T-cell (primary cell): ENCODE data around the gene FCMR. TPM values are rescaled to one million over a fixed set of nuclear protein-coding genes. Genes with fewer than 3 reads are reported as not detected.
"Not testable (repeated sequence)": the region's sequence is repeated elsewhere in the genome, so short reads cannot be mapped to it uniquely, and the experiment has no call there.

Experiments
- ATAC-seq, 4 experiments: fragments of 200-7000 bp in 3 of 4; fragments of 150-1000 bp in 1 of 4; cut with Tn5 transposase; replicated peaks in 1 of 4; 1 replicate in 3 of 4; 2 replicates in 1 of 4; pipeline ENCODE4 v1.10.0; 2021; ENCODE audit warnings: moderate library complexity in 3 of 4, mild to moderate bottlenecking in 2 of 4, moderate number of reproducible peaks in 1 of 4
- CTCF ChIA-PET, 2 donors: fragments of 300-600 bp; sonication (Branson Sonifier 250); formaldehyde crosslinking; loops; one replicate each; lab custom pipeline; 2022; ENCODE audit warnings: antibody characterized with exemption in 2 of 2; lab: Charles Lee
- POLR2A ChIA-PET, 2 donors: fragments of 300-600 bp; sonication (Branson Sonifier 250); formaldehyde crosslinking; loops; one replicate each; lab custom pipeline; 2022; ENCODE audit warnings: antibody characterized with exemption in 2 of 2; lab: Charles Lee
- DNase-seq, 35 experiments: peaks; one replicate each; pipeline versions ENCODE4 v3.0.0 to v3.0.0-alpha.2; 2013 to 2023
- H3K27ac ChIP-seq: one replicate; pipeline ENCODE4 v1.5.1; 2013; ENCODE audit warnings: low read length
- H3K27me3 ChIP-seq, 2 experiments: replicated peaks in 1 of 2; 1 replicate in 1 of 2; 2 replicates in 1 of 2; pipeline versions ENCODE4 v1.6.1 to v1.7.0; 2013; ENCODE audit warnings: low read length in 1 of 2, mixed read lengths in 1 of 2; ENCODE audit not compliant: control insufficient read depth in 2 of 2, insufficient read depth in 2 of 2; ENCODE audit errors: extremely low read depth in 1 of 2
- H3K36me3 ChIP-seq, 2 donors: 1 replicate in 1 of 2; 2 replicates in 1 of 2; pipeline versions ENCODE4 v1.6.1 to v1.7.0; 2013; ENCODE audit warnings: low read length in 1 of 2; ENCODE audit not compliant: control insufficient read depth in 2 of 2, insufficient read depth in 1 of 2; ENCODE audit errors: extremely low read depth in 1 of 2
- H3K4me1 ChIP-seq, 2 experiments: 1 replicate in 1 of 2; 2 replicates in 1 of 2; pipeline versions ENCODE4 v1.6.1 to v1.7.0; 2013; ENCODE audit warnings: low read length in 2 of 2, mixed read lengths in 1 of 2; ENCODE audit not compliant: insufficient read depth in 2 of 2, control insufficient read depth in 1 of 2; ENCODE audit errors: extremely low read depth in 1 of 2
- H3K4me3 ChIP-seq, 2 donors: 1 replicate in 1 of 2; 2 replicates in 1 of 2; pipeline versions ENCODE4 v1.5.1 to v1.7.0; 2013; ENCODE audit warnings: mild to moderate bottlenecking in 2 of 2, low read length in 1 of 2, moderate library complexity in 1 of 2; ENCODE audit not compliant: control insufficient read depth in 1 of 2; ENCODE audit errors: extremely low read depth in 1 of 2
- H3K9me3 ChIP-seq: 2 replicates; pipeline ENCODE4 v1.7.0; 2013
- H3K27ac Mint-ChIP-seq, 2 donors: one replicate each; pipeline ENCODE4 v1.8.0; 2020 to 2021; ENCODE audit warnings: mild to moderate bottlenecking in 2 of 2, mixed read lengths in 2 of 2
- H3K27me3 Mint-ChIP-seq, 2 donors: one replicate each; pipeline ENCODE4 v1.8.0; 2021 to 2022; ENCODE audit warnings: mixed read lengths in 2 of 2
- H3K36me3 Mint-ChIP-seq: one replicate; pipeline ENCODE4 v1.8.0; 2021; ENCODE audit warnings: mixed read lengths
- H3K4me1 Mint-ChIP-seq, 3 donors: one replicate each; pipeline ENCODE4 v1.8.0; 2020 to 2022; ENCODE audit warnings: mixed read lengths in 3 of 3, mild to moderate bottlenecking in 1 of 3
- H3K4me3 Mint-ChIP-seq, 3 donors: one replicate each; pipeline ENCODE4 v1.8.0; 2020 to 2022; ENCODE audit warnings: mild to moderate bottlenecking in 3 of 3, mixed read lengths in 3 of 3, moderate library complexity in 3 of 3
- H3K9me3 Mint-ChIP-seq, 3 donors: one replicate each; pipeline ENCODE4 v1.8.0; 2020 to 2022; ENCODE audit warnings: mixed read lengths in 3 of 3
- WGBS: methylation state at CpG from one replicate; pipeline ENCODE4 v1.1.5; 2013; ENCODE audit warnings: missing lambda C conversion rate; ENCODE audit not compliant: insufficient coverage; 5-methylcytosine and 5-hydroxymethylcytosine counted together
- total RNA-seq, 35 experiments: library from RNA in 6 of 35; stranded (reverse) in 6 of 35; fragments of 120-200 nt in 1 of 35; gene quantifications; one replicate each; pipeline versions ENCODE4 v1.2.1 to v1.2.4 and lab custom pipeline; 2013 to 2026

FCMR gene
- total RNA-seq, 5 donors from 2014 or later (not counting 1 experiment from before 2014, with no cell fraction given), result 275 to 576 (median 453) TPM

- CTCF ChIA-PET, result no interaction called here
- Mint-ChIP-seq H3K4me1 (peaks cover 7 to 16% (median 14%) of the 10 kb centered on the region in 3 donors), H3K4me3 (no peak overlapping the region), H3K9me3 (peaks cover 0 to 10% (median 6%) of the 10 kb centered on the region in 3 donors), H3K27ac (no peak overlapping the region), H3K27me3 (peaks cover 0 to under 1% of the 10 kb centered on the region in 2 donors), H3K36me3 (peaks cover 3% of the 10 kb centered on the region)
- Histone ChIP-seq H3K9me3 (no peaks in the 10 kb centered on the region), H3K36me3 (no peaks in the 10 kb centered on the region), H3K4me1 (peaks cover 6 to 8% of the 10 kb centered on the region in 2 experiments), H3K27ac (no peak overlapping the region), H3K4me3 (no peak overlapping the region), H3K27me3 (peaks cover 0 to 2% of the 10 kb centered on the region in 2 experiments)
- POLR2A ChIA-PET, result interaction anchor here in 1 of 2 donors (0.6 kb wide), 1 partner anchor 38 kb away, joined by 3 read pairs; no protein-coding TSS in a partner anchor
- no peak for DNase-seq
- 92% methylated on average over 2 of the region's 2 CpGs for WGBS
- ATAC-seq, result no peak
Observed at GRCh38 chr1:206855859-206856258, 65.9 kb downstream of the FCMR start.

- Mint-ChIP-seq H3K27ac (no peak overlapping the region), H3K36me3 (peaks cover 3% of the 10 kb centered on the region), H3K27me3 (peaks cover 0 to 10% of the 10 kb centered on the region in 2 donors), H3K4me3 (no peak overlapping the region), H3K9me3 (peaks cover 0 to 10% (median 6%) of the 10 kb centered on the region in 3 donors), H3K4me1 (peaks cover 7 to 14% (median 10%) of the 10 kb centered on the region in 3 donors)
- H3K9me3 ChIP-seq, result no peaks in the 10 kb centered on the region
- DNase-seq (no peak), ATAC-seq (no peak)
- H3K36me3 ChIP-seq, result no peaks in the 10 kb centered on the region
- CTCF ChIA-PET, result interaction anchor here (0.6 to 1.2 kb wide), 9 partner anchors 45 to 793 kb away, joined by 3 to 5 read pairs (median 4); partner anchors contain the start of gene FCMR (in 1 of the 2)
- 100% methylated on average over 2 of the region's 3 CpGs for WGBS
- POLR2A ChIA-PET, result interaction anchor here in 1 of 2 donors (0.6 kb wide), 1 partner anchor 223 kb away, joined by 3 read pairs; no protein-coding TSS in a partner anchor
- no peak overlapping the region for H3K27ac ChIP-seq
- H3K4me3 ChIP-seq, result no peak overlapping the region
- peaks cover 0 to 2% of the 10 kb centered on the region in 2 experiments for H3K27me3 ChIP-seq
- peaks cover 6 to 8% of the 10 kb centered on the region in 2 experiments for H3K4me1 ChIP-seq
Observed at GRCh38 chr1:206854401-206855129, 67.2 kb downstream of the FCMR start.

- H3K4me1 ChIP-seq, H3K27ac ChIP-seq, H3K36me3 Mint-ChIP-seq, H3K4me3 ChIP-seq, H3K27me3 ChIP-seq, ATAC-seq, H3K9me3 ChIP-seq, H3K4me1 Mint-ChIP-seq, H3K4me3 Mint-ChIP-seq, POLR2A ChIA-PET, DNase-seq, H3K36me3 ChIP-seq, CTCF ChIA-PET, H3K27ac Mint-ChIP-seq: not testable (repeated sequence)
- Mint-ChIP-seq H3K27me3 (peaks cover 0 to 15% of the 10 kb centered on the region in 2 donors), H3K9me3 (peaks cover 0 to 10% (median 6%) of the 10 kb centered on the region in 3 donors)
Observed at GRCh38 chr1:206853696-206854095, 68.0 kb downstream of the FCMR start.

Other genes starting within 250 kb of the FCMR start
- gene MAPKAPK2, start 237.0 kb downstream of the FCMR start, total RNA-seq, result 100 to 1,000 TPM in 1 of 5 donors, 10 to 100 TPM in 4; 64.3 to 117 (median 78.4) TPM
- gene IL19, start 151.2 kb downstream of the FCMR start, total RNA-seq, result not detected
- gene IL10, start 149.4 kb downstream of the FCMR start, total RNA-seq, result 1 to 10 TPM in 1 of 5 donors, under 1 TPM in 2, not detected in 2; 0.19 to 1.1 (median 0.26) TPM
- not detected for gene IL20, start 56.3 kb downstream of the FCMR start, total RNA-seq
- under 1 TPM in 2 of 5 donors, not detected in 3; 0.18 to 0.22 TPM for gene IL24, start 24.5 kb downstream of the FCMR start, total RNA-seq
- gene PIGR, start 24.5 kb upstream of the FCMR start, total RNA-seq, result 1 to 10 TPM in 3 of 5 donors, not detected in 2; 2.7 to 6.7 (median 3.2) TPM
- not detected for gene FCAMR, start 48.5 kb upstream of the FCMR start, total RNA-seq
- under 1 TPM; 0.08 to 0.29 (median 0.14) TPM for gene C1orf116, start 110.8 kb upstream of the FCMR start, total RNA-seq
- gene YOD1, start 129.3 kb upstream of the FCMR start, total RNA-seq, result 10 to 100 TPM in 2 of 5 donors, 1 to 10 TPM in 3; 7.8 to 13.5 (median 8.7) TPM
- gene PFKFB2, start 131.3 kb upstream of the FCMR start, total RNA-seq, result 1 to 10 TPM; 1.6 to 4.7 (median 3.2) TPM
- 1 to 10 TPM in 2 of 5 donors, under 1 TPM in 2, not detected in 1; 0.66 to 4.8 (median 1.0) TPM for gene C4BPB, start 166.9 kb upstream of the FCMR start, total RNA-seq
- gene C4BPA, start 182.3 kb upstream of the FCMR start, total RNA-seq, result under 1 TPM in 3 of 5 donors, not detected in 2; 0.60 to 0.72 (median 0.70) TPM